K562 treated with DMSO at 1 percent for 4 hours (cell line): ENCODE measurements around the gene PDE6G. TPM values are rescaled to one million over a fixed set of nuclear protein-coding genes. Genes with fewer than 3 reads are reported as not detected.

Experiments
- total RNA-seq: library from RNA; unstranded; fragments of 300-600 nt; gene quantifications from 2 replicates; pipeline ENCODE4 v1.2.3, GENCODE V29; 2022; ENCODE audit not compliant: insufficient read depth

The PDE6G gene
- not detected in 2 replicates for total RNA-seq

DNA sequence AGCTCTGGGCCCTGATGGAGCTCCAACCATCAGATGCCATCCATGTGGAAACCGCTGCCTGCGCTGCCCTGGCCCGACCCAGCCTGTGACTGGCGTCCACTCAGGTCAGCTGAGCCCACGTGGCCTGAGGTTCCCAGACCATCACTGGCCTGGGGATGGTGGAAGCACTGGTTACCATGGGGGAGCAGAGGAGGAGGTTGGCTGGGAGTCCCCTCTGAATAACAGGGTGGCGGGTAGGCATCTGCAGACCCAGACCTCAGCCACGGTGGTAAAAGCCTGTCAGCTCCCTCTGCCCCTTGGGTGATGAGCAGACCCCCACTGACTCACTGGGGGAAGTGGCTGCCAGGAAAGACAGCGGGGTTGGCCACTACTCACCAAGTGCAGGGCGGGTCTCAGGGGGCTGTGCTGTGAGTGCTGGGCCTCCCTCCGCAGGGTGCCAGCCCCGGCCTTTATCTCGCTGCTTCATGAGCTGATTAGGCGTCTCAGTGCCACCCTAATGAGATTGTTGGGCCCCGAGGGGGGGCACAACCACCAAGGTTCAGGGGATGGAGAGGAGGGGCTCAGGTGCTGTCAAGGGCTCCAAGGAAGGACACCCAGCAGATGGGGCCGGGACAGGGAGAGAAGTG lies at the start of gene PDE6G:
TSS of gene PDE6G (minus strand) at position 425 of the 626 bp plus-strand sequence. CDS start 3,237 bp downstream, outside the sequence.

DNA sequence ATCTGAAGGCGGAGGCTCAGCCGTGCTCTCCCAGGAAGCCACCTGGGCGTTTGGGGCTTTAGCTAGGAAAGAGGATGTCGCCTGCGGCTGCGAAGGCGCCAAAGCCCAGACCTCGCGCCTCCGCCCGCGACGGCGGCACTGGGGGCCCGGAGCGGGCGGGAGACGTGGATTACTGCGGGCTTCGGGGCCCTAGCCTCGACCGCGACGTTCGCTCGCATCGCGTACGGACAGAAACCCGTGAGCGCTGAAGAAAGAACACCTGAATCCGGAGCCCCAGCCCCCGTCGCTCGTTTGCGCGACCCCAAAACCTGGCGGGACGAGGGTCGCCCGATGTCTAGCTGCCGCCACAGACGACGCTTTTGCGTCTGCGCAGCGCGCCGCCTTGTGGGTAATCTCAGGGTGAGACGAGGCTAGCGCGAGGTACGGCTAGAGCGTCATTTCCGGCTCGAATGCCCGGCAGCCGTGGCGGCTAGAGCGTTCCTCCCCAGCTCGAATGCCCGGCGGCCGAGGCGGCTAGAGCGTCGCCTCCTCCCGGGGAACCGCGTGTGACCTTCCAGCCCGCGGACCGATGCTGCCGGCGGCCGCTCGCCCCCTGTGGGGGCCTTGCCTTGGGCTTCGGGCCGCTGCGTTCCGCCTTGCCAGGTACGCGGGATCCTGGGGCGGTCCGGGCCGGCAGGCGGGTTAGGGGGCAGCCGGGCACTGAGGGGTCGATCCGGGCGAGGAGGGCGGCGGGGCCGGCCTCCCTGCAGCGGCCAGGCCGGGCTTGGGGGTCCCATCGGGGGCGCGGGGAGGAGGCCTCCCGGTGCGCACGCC lies 46.8 kb upstream of the PDE6G start, which contains the start of gene MRPL12:
TSS of gene MRPL12 (plus strand) at position 434 of the 813 bp plus-strand sequence. CDS start at position 569, 135 bp downstream.

DNA sequence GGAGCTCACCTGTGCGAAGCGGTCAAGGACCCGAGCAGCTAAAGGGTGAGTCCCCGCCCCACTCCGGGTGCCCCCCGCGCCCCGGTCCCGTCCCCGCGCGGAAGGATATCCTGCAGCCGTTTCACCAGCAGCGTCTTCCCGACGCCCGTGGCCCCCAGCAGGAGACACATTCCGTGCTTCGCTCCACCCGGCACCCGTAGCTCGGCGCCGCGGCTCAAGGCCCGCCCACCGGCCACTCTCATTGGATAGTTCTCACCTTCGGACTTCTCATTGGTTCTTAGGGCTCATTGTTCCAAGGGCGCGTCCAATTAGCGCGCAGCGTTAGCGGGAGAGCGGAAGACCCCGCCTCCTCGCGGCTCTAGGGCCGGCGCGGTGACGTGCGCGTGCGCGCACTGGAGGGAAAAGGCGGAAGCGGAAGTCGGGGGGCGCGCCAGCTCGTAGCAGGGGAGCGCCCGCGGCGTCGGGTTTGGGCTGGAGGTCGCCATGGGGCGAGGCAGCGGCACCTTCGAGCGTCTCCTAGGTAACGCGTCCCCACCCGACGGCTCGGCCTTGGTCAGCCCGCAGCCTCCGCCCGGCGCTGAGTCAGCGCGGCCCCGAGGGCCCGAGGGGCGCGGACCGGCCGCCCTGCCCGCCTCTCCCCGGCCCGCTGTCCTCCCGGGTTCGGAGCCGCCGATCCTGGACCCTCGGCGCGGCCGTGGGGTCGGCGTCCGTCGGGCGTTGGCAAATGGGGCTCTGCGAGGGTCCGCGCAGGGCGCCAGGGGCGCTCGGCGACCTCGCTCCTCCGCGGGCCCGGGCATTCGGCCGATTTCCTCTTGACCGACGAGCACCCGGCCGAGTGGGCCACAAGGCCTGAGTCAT lies 27.5 kb upstream of the PDE6G start, which contains the start of the genes ARL16 and HGS:
TSS of gene ARL16 (minus strand) at position 214 of the 858 bp plus-strand sequence. CDS start at position 170, 44 bp downstream.
TSS of gene HGS (plus strand) at position 428 of the 858 bp plus-strand sequence. CDS start at position 484, 56 bp downstream.

DNA sequence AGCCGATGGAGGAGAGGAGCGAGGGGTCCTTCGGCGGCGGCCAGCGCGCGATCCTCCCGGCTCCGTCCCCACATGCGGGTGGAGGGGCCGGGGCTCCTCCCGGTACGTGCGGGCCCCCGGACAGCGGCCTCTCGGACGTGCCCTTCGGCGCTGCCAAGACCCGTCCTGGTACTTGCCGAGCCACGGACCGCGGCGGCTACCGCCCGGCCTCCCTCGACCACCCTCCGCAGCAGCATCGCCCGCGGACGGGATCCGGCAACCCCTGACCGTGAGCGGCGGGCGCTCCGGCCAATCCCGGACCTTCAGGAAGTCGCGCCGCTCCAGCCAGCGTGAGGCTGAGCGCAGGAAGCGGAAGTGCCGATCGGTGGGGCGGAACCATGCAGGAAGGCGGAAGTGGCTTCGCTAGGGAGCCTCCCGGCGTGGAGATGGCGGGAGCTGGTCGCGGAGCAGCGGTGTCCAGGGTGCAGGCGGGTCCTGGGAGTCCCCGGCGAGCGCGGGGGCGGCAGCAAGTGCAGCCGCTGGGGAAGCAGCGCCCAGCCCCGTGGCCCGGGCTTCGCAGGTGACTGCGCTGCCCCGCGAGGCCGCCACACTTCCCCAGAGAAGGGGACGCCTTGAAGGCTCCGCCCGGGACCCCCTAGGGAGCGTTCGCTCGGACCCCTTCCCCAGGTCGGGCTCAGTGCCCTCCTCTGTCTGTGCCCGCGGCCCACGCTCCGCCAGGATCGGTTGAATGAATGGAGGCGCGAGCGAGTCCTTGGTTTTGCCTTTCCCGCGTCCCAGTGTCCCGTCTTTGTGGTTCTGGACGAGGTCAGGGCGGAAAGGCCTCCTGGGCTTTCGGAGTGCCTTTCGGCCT lies 10.2 kb upstream of the PDE6G start, which contains the start of the genes CCDC137 and OXLD1:
TSS of gene CCDC137 (plus strand) at position 396 of the 850 bp plus-strand sequence. CDS start at position 426, 30 bp downstream.
TSS of gene OXLD1 (minus strand) at position 264 of the 850 bp plus-strand sequence. CDS start at position 236, 28 bp downstream.

DNA sequence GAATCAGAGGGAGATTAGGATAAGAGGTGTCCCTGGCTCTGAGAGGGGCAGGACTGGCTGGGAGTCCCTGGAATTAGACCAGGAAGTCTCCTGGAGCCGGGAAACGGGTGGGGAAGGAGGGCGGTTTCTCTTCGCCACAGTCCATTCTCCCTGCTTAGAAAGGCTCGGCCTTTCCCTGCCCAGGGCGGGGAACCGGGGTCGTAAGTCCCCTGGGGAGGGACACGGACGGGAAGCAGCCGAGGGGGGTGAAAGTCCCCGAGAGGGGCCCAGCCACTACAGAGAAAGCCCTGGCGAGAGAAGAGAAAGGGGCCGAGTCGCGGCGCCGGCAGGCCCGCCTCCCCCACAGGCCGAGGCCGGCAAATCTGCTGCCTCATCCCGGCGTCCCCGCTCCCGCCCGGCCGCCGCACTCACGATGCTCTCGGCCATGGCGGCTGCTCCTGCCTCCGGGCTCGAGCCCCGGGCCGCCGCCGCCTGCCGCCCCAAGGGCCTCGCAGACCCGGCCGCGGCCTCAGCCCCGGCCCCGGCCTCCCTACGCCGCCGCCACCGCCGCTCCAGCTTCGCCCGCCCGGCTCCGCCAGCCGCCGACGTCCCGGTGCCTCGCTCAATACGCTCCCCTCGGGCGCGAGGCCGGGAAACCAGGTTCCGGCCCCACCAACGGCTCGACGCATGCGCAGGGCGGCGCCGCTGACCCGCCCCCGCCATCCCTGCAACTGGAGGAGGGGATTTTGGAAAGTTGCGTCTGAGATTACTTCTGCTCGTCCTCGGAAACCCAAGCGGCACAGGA lies 19.6 kb downstream of the PDE6G start, which contains the start of the genes NPLOC4 and TSPAN10:
TSS of gene NPLOC4 (minus strand) at position 608 of the 784 bp plus-strand sequence. CDS start at position 426, 182 bp downstream.
TSS of gene TSPAN10 (plus strand) at position 692 of the 784 bp plus-strand sequence. CDS start 5,217 bp downstream, outside the sequence.

Other genes starting within 250 kb of the PDE6G start
- 1,873 and 2,081 TPM in 2 replicates for gene ACTG1, start 143.7 kb downstream of the PDE6G start, total RNA-seq
- not detected in 2 replicates for gene FSCN2, start 128.2 kb downstream of the PDE6G start, total RNA-seq
- gene FAAP100, start 104.2 kb downstream of the PDE6G start, total RNA-seq: 13.8 and 14.7 TPM in 2 replicates
- gene NPLOC4, start 19.4 kb downstream of the PDE6G start, total RNA-seq: 96.3 and 121 TPM in 2 replicates
- 0.47 and 0.97 TPM in 2 replicates for gene TSPAN10, start 19.3 kb downstream of the PDE6G start, total RNA-seq
- gene OXLD1, start 10.1 kb upstream of the PDE6G start, total RNA-seq: 68.0 and 74.2 TPM in 2 replicates
- 31.8 and 43.8 TPM in 2 replicates for gene CCDC137, start 10.2 kb upstream of the PDE6G start, total RNA-seq
- gene ARL16, start 27.3 kb upstream of the PDE6G start, total RNA-seq: 25.4 and 27.2 TPM in 2 replicates
- gene HGS, start 27.5 kb upstream of the PDE6G start, total RNA-seq: 116 and 118 TPM in 2 replicates
- 103 and 114 TPM in 2 replicates for gene MRPL12, start 46.8 kb upstream of the PDE6G start, total RNA-seq
- 51.4 and 52.8 TPM in 2 replicates for gene SLC25A10, start 55.7 kb upstream of the PDE6G start, total RNA-seq
- gene GCGR, start 147.6 kb upstream of the PDE6G start, total RNA-seq: not detected in 2 replicates
- 105 and 145 TPM in 2 replicates for gene MCRIP1, start 176.7 kb upstream of the PDE6G start, total RNA-seq
- gene PPP1R27, start 178.5 kb upstream of the PDE6G start, total RNA-seq: 0.64 TPM in 1 of 2 replicates, not detected in the other
- gene P4HB, start 204.0 kb upstream of the PDE6G start, total RNA-seq: 890 and 899 TPM in 2 replicates
- gene ARHGDIA, start 214.8 kb upstream of the PDE6G start, total RNA-seq: 224 and 227 TPM in 2 replicates
- gene ALYREF, start 235.0 kb upstream of the PDE6G start, total RNA-seq: 137 TPM in 2 replicates
- gene ANAPC11, start 235.2 kb upstream of the PDE6G start, total RNA-seq: 407 and 464 TPM in 2 replicates
- gene NPB, start 245.7 kb upstream of the PDE6G start, total RNA-seq: 5.4 and 6.4 TPM in 2 replicates